Endothelial cell of umbilical vein (primary cell): ENCODE measurements around the gene ANGPTL1. TPM values are rescaled to one million over a fixed set of nuclear protein-coding genes. Genes with fewer than 3 reads are reported as not detected.

Source experiments
- BruUV-seq: library from RNA; stranded (reverse); fragments of 400-500 nt; replicated peaks from 2 replicates; lab custom pipeline; 2021; lab: Mats Ljungman, UMichigan
- CTCF ChIA-PET: fragments of 300-600, 350-600 bp; sonication (Branson Sonifier 250); formaldehyde crosslinking; loops from one replicate; lab custom pipeline; 2021; ENCODE audit warnings: antibody characterized with exemption, inconsistent platforms; lab: Charles Lee
- POLR2A ChIA-PET: fragments of 300-600, 350-600 bp; sonication (Branson Sonifier 250); formaldehyde crosslinking; loops from one replicate; lab custom pipeline; 2021; ENCODE audit warnings: antibody characterized with exemption, inconsistent platforms; lab: Charles Lee
- DNase-seq: peaks from one replicate; pipeline ENCODE4 v3.0.0-alpha.2; 2011; ENCODE audit warnings: low read depth, low spot score
- FAIRE-seq: peaks from 2 replicates; lab custom pipeline; 2011; peaks lifted over from hg19 to GRCh38; lab: Jason Lieb, UNC
- H2AFZ ChIP-seq: 2 replicates; pipeline ENCODE4 v1.6.0; 2012; ENCODE audit warnings: low read depth, low read length, control low read depth, inconsistent platforms
- H3K27ac ChIP-seq: 2 replicates; pipeline ENCODE4 v1.5.1; 2011; ENCODE audit warnings: low read depth, mild to moderate bottlenecking, control low read depth, low read length, moderate library complexity; ENCODE audit not compliant: insufficient read depth
- H3K27me3 ChIP-seq, 2 experiments: 2 replicates each; pipeline versions ENCODE4 v1.6.0 to v1.6.1; 2011; ENCODE audit warnings: low read length in 2 of 2, mixed read lengths in 1 of 2; ENCODE audit not compliant: control insufficient read depth in 2 of 2, insufficient read depth in 2 of 2
- H3K36me3 ChIP-seq, 2 experiments: 2 replicates in 1 of 2; 3 replicates in 1 of 2; pipeline ENCODE4 v1.5.1; 2011; ENCODE audit warnings: low read length in 2 of 2, mild to moderate bottlenecking in 1 of 2, moderate library complexity in 1 of 2; ENCODE audit not compliant: control insufficient read depth in 2 of 2, insufficient read depth in 2 of 2; ENCODE audit errors: extremely low read depth in 1 of 2
- H3K4me1 ChIP-seq: 3 replicates; pipeline ENCODE4 v1.5.1; 2011; ENCODE audit warnings: mild to moderate bottlenecking, low read length; ENCODE audit not compliant: control insufficient read depth, insufficient read depth; ENCODE audit errors: extremely low read depth
- H3K4me2 ChIP-seq: 2 replicates; pipeline ENCODE4 v1.6.1; 2011; ENCODE audit warnings: low read length, control low read depth, mixed read lengths; ENCODE audit not compliant: insufficient read depth
- H3K4me3 ChIP-seq, 3 experiments: fragments of 200-600 bp in 1 of 3; sonication (generic), shearing (Covaris generic) in 1 of 3; replicated peaks in 1 of 3; 2 replicates each; pipeline ENCODE4 v1.5.1; 2011 to 2016; ENCODE audit warnings: control low read depth in 3 of 3, low read length in 3 of 3, mild to moderate bottlenecking in 2 of 3, inconsistent platforms in 1 of 3, low read depth in 1 of 3, moderate library complexity in 1 of 3; ENCODE audit not compliant: insufficient read depth in 1 of 3
- H3K79me2 ChIP-seq: 2 replicates; pipeline ENCODE4 v1.6.0; 2012; ENCODE audit warnings: low read length, inconsistent platforms; ENCODE audit not compliant: control insufficient read depth, insufficient read depth
- H3K9ac ChIP-seq: replicated peaks from 2 replicates; pipeline ENCODE3; 2011; ENCODE audit warnings: low read length, control low read depth; ENCODE audit not compliant: insufficient read depth; ENCODE audit errors: extremely low read depth
- H3K9me1 ChIP-seq: replicated peaks from 3 replicates; pipeline ENCODE4 v1.6.0; 2011; ENCODE audit warnings: mild to moderate bottlenecking, low read length; ENCODE audit not compliant: control insufficient read depth, insufficient read depth; ENCODE audit errors: extremely low read depth
- H3K9me3 ChIP-seq: replicated peaks from 2 replicates; pipeline ENCODE4 v1.5.1; 2012; ENCODE audit warnings: low read length, inconsistent platforms; ENCODE audit not compliant: control insufficient read depth, insufficient read depth
- H4K20me1 ChIP-seq: replicated peaks from 2 replicates; pipeline ENCODE3; 2011; ENCODE audit warnings: mild to moderate bottlenecking, low read length; ENCODE audit not compliant: control insufficient read depth, insufficient read depth; ENCODE audit errors: extremely low read depth
- FOS ChIP-seq: IDR thresholded peaks from 2 replicates; pipeline ENCODE4 v1.6.1; 2011; ENCODE audit warnings: mild to moderate bottlenecking, low read length, moderate library complexity, borderline replicate concordance; ENCODE audit not compliant: insufficient read depth
- JUN ChIP-seq: IDR thresholded peaks from 2 replicates; pipeline ENCODE4 v1.6.1; 2011; ENCODE audit warnings: borderline replicate concordance, low read depth; ENCODE audit not compliant: insufficient read length, insufficient read depth
- MYC ChIP-seq: IDR thresholded peaks from one replicate; pipeline ENCODE4 v1.6.1; 2011; ENCODE audit warnings: mild to moderate bottlenecking, low read depth, low read length
- POLR2A ChIP-seq: IDR thresholded peaks from 2 replicates; pipeline ENCODE4 v1.6.1; 2012; ENCODE audit warnings: low read depth, mild to moderate bottlenecking, control low read depth, low read length
- dilution Hi-C: fragments of 300-500 bp; cut with MboI; formaldehyde crosslinking; loops from one replicate; pipeline ENCODE4 v1.15.0; 2019; ENCODE audit warnings: low sequenced_read_pairs; ENCODE audit not compliant: extremely low pct_ligation_motif_present
- intact Hi-C: fragments of 100-400 bp; cut with micrococcal nuclease; formaldehyde crosslinking; loops from one replicate; pipeline ENCODE4 v1.10.0; 2022
- polyA plus RNA-seq, 4 experiments: library from polyadenylated mRNA; depleted of rRNA in 3 of 4; stranded (reverse) in 3 of 4; unstranded in 1 of 4; fragments of >200 nt; gene quantifications; 2 replicates each; pipeline versions ENCODE4 v1.2.1 to v1.2.3, GENCODE V29; 2011 to 2012; ENCODE audit warnings: missing spikeins in 1 of 4
- total RNA-seq: library from RNA; stranded (reverse); gene quantifications from 2 replicates; pipeline ENCODE4 v1.2.3, GENCODE V29; 2021
- TF ChIP-seq, protein P1 (sequence below): IDR thresholded peaks from 2 replicates; pipeline ENCODE4 v1.6.1; 2011; ENCODE audit not compliant: insufficient read depth, insufficient read length

ANGPTL1 gene
- total and polyA plus RNA-seq, 2 donors (not counting 3 experiments of a cell fraction or from before 2014, with no cell fraction given), result 0.15 TPM; not detected in 1

GRCh38 chr1:178886551-178886950 lies 15.7 kb upstream of the ANGPTL1 start:
- no peak overlapping the region for H3K4me3 ChIP-seq
- FAIRE-seq (no peak), DNase-seq (peak; percentile 12)
- TF ChIP-seq MYC (no peak), JUN (peak; percentile 36), FOS (peak; percentile 49), POLR2A (no peak)
- H3K9me1 ChIP-seq, result no peaks in the 10 kb centered on the region
- dilution Hi-C loops, result no loop called here
- no peaks in the 10 kb centered on the region for H3K79me2 ChIP-seq
- BruUV-seq, result no TSS peak
- H3K27ac ChIP-seq, result no peak overlapping the region
- intact Hi-C loops, result no loop called here
- no peak overlapping the region for H2AFZ ChIP-seq
- POLR2A ChIA-PET, result no interaction called here
- H3K4me1 ChIP-seq, result no peaks in the 10 kb centered on the region
- no peaks in the 10 kb centered on the region for H3K27me3 ChIP-seq
- no peak overlapping the region for H3K9ac ChIP-seq
- no peaks in the 10 kb centered on the region for H3K9me3 ChIP-seq
- no peaks in the 10 kb centered on the region for H3K36me3 ChIP-seq
- CTCF ChIA-PET, result interaction anchor here (1.3 kb wide), 1 partner anchor 116 kb away, joined by 6 read pairs; no protein-coding TSS in a partner anchor
- no peaks in the 10 kb centered on the region for H4K20me1 ChIP-seq
- no peak overlapping the region for H3K4me2 ChIP-seq

DNA sequence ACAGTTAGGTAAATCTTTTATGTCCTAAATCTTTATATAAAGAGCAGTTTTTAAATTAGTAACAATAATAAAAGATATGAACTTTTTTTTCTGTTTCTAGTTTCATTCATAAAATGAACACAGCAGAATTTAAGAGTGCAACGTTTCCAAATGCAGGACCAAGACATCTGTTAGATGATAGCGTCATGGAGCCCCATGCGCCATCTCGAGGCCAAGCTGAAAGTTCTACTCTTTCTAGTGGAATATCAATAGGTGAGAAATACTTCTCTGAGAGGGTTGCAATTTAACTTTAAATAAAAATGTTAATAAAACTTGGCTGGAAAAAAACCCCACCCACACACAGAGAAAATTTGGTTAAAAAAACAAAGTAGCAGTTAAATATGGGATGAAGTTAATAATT lies 15.0 kb upstream of the ANGPTL1 start:
- Histone ChIP-seq H3K36me3 (no peaks in the 10 kb centered on the region), H2AFZ (no peak overlapping the region), H3K9me1 (no peaks in the 10 kb centered on the region), H3K4me2 (no peak overlapping the region), H4K20me1 (no peaks in the 10 kb centered on the region), H3K4me1 (no peaks in the 10 kb centered on the region), H3K9ac (no peak overlapping the region), H3K27me3 (no peaks in the 10 kb centered on the region), H3K27ac (no peak overlapping the region), H3K9me3 (no peaks in the 10 kb centered on the region), H3K79me2 (no peaks in the 10 kb centered on the region), H3K4me3 (no peak overlapping the region)
- no peak for FAIRE-seq
- dilution Hi-C loops, result no loop called here
- no peak for DNase-seq
- POLR2A ChIA-PET, result no interaction called here
- TF ChIP-seq, protein P1, sequence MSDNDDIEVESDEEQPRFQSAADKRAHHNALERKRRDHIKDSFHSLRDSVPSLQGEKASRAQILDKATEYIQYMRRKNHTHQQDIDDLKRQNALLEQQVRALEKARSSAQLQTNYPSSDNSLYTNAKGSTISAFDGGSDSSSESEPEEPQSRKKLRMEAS, result no peak
- intact Hi-C loops, result no loop called here
- CTCF ChIA-PET, result no interaction called here
- BruUV-seq, result no TSS peak
